Esophagus squamous epithelium (tissue), 4 donors: ENCODE data around the gene HDAC8.

ENCODE experiments used
- POLR2A ChIP-seq, 4 donors: fragments of 450-650 bp; IDR thresholded peaks; one replicate each; pipeline ENCODE4 v1.6.1; 2017; ENCODE audit warnings: antibody characterized with exemption in 4 of 4, mild to moderate bottlenecking in 4 of 4, moderate library complexity in 3 of 4
- TF ChIP-seq, protein P1 (sequence below), 6 experiments: fragments of 450-650 bp in 4 of 6; fragments of 200-600 bp in 2 of 6; sonication (generic) in 2 of 6; IDR thresholded peaks; one replicate each; pipeline ENCODE4 v1.5.1; 2016 to 2019; ENCODE audit warnings: antibody characterized with exemption in 6 of 6, mild to moderate bottlenecking in 4 of 6, moderate library complexity in 4 of 6

DNA sequence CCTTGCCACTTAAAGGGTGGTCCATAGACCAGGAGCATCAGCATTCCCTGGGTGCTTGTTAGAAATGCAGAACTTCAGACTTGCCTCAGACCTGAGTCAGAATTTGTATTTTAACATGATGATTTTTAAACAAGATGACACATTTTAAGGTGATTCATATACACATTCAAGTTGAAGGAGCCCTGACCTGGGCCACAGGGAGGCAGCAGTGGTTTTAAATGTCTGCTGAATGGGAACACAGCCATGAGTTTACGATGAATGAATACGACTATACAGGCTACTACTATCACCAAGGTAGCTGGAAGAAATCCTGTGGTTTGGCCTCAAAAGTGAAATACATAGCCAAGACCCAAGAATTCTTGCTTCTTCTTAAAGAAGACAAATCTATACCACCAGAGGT, 2.9 kb downstream of the HDAC8 start:
- TF ChIP-seq POLR2A (IDR thresholded peaks at IDR 0.05), result no peak
- TF ChIP-seq, protein P1, sequence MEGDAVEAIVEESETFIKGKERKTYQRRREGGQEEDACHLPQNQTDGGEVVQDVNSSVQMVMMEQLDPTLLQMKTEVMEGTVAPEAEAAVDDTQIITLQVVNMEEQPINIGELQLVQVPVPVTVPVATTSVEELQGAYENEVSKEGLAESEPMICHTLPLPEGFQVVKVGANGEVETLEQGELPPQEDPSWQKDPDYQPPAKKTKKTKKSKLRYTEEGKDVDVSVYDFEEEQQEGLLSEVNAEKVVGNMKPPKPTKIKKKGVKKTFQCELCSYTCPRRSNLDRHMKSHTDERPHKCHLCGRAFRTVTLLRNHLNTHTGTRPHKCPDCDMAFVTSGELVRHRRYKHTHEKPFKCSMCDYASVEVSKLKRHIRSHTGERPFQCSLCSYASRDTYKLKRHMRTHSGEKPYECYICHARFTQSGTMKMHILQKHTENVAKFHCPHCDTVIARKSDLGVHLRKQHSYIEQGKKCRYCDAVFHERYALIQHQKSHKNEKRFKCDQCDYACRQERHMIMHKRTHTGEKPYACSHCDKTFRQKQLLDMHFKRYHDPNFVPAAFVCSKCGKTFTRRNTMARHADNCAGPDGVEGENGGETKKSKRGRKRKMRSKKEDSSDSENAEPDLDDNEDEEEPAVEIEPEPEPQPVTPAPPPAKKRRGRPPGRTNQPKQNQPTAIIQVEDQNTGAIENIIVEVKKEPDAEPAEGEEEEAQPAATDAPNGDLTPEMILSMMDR (IDR thresholded peaks at IDR 0.05), result no peak
